HepG2 (cell line): ENCODE data around the gene RTRAF. TPM values are rescaled to one million over a fixed set of nuclear protein-coding genes. Genes with fewer than 3 reads are reported as not detected.

Experiments
- ATAC-seq: fragments of 200-7000 bp; cut with Tn5 transposase; 3 replicates; pipeline ENCODE4 v1.9.1; 2020; ENCODE audit warnings: mild to moderate bottlenecking, moderate library complexity
- BruUV-seq: library from RNA; stranded (reverse); fragments of 400-500 nt; replicated peaks from 2 replicates; lab custom pipeline; 2021; lab: Mats Ljungman, UMichigan
- CTCF ChIA-PET: fragments of 300-600 bp; formaldehyde crosslinking; extraction: SDS; loops from one replicate; lab custom pipeline; 2021; ENCODE audit warnings: low total read pairs, inconsistent platforms, low intra/inter-chr PET ratio; lab: Yijun Ruan, JAX
- POLR2A ChIA-PET: fragments of 350-600 bp; sonication (Branson Sonifier 250); formaldehyde crosslinking; loops from one replicate; lab custom pipeline; 2020; ENCODE audit warnings: antibody characterized with exemption, inconsistent platforms; lab: Yijun Ruan, JAX
- DNase-seq: peaks from one replicate; pipeline ENCODE4 v3.0.0-alpha.2; 2015; ENCODE audit warnings: low spot score
- FAIRE-seq: peaks from 3 replicates; lab custom pipeline; 2011; peaks lifted over from hg19 to GRCh38; lab: Jason Lieb, UNC
- H2AFZ ChIP-seq: one replicate; pipeline ENCODE4 v1.6.1; 2011; ENCODE audit warnings: low read length, inconsistent platforms
- H3K27ac ChIP-seq: fragments of 300-600 bp; 3 replicates; pipeline ENCODE4 v1.8.0; 2011; ENCODE audit warnings: mixed run types, mild to moderate bottlenecking, mixed read lengths, low read length, inconsistent platforms; ENCODE audit not compliant: insufficient read depth; ENCODE audit errors: extremely low read length
- H3K27me3 ChIP-seq, 2 experiments: fragments of 200-600 bp in 1 of 2; 2 replicates in 1 of 2; 3 replicates in 1 of 2; pipeline versions ENCODE4 v1.6.0 to v1.8.0; 2011; ENCODE audit warnings: low read length in 2 of 2, mild to moderate bottlenecking in 2 of 2, moderate library complexity in 2 of 2, inconsistent platforms in 1 of 2; ENCODE audit not compliant: insufficient read depth in 2 of 2, control insufficient read depth in 1 of 2
- H3K36me3 ChIP-seq, 2 experiments: fragments of 200-600 bp in 1 of 2; replicated peaks in 1 of 2; 2 replicates in 1 of 2; 3 replicates in 1 of 2; pipeline versions ENCODE4 v1.5.1 to v1.8.0; 2011; ENCODE audit warnings: low read length in 2 of 2, inconsistent platforms in 1 of 2; ENCODE audit not compliant: insufficient read depth in 2 of 2, control insufficient read depth in 1 of 2
- H3K4me1 ChIP-seq: 2 replicates; pipeline ENCODE4 v1.5.1; 2012; ENCODE audit warnings: low read length, inconsistent platforms; ENCODE audit not compliant: insufficient read depth
- H3K4me2 ChIP-seq: 2 replicates; pipeline ENCODE4 v1.6.0; 2011; ENCODE audit warnings: low read depth, low read length, inconsistent platforms
- H3K4me3 ChIP-seq, 3 experiments: fragments of 200-600 bp in 1 of 3; sonication (generic), shearing (Covaris generic) in 1 of 3; replicated peaks in 1 of 3; 2 replicates each; pipeline ENCODE4 v1.5.1; 2011 to 2016; ENCODE audit warnings: low read length in 3 of 3, inconsistent platforms in 2 of 3, low read depth in 2 of 3, mild to moderate bottlenecking in 2 of 3, control low read depth in 1 of 3, mixed read lengths in 1 of 3; ENCODE audit not compliant: insufficient read depth in 1 of 3
- H3K79me2 ChIP-seq: one replicate; pipeline ENCODE4 v1.6.1; 2011; ENCODE audit warnings: low read length, inconsistent platforms; ENCODE audit not compliant: insufficient read depth
- H3K9ac ChIP-seq: 2 replicates; pipeline ENCODE4 v1.6.0; 2011; ENCODE audit warnings: mild to moderate bottlenecking, low read depth, low read length, inconsistent platforms; ENCODE audit not compliant: insufficient read depth
- H3K9me3 ChIP-seq: 2 replicates; pipeline ENCODE4 v1.5.1; 2012; ENCODE audit warnings: mild to moderate bottlenecking, low read length
- H4K20me1 ChIP-seq: 2 replicates; pipeline ENCODE4 v1.6.0; 2011; ENCODE audit warnings: inconsistent platforms, mild to moderate bottlenecking, low read length, moderate library complexity; ENCODE audit not compliant: insufficient read depth
- BRD4 ChIP-seq: sonication (generic); formaldehyde crosslinking; IDR thresholded peaks from 2 replicates; pipeline ENCODE4 v1.4.0; 2020; ENCODE audit warnings: missing genetic modification reagents
- CEBPZ ChIP-seq: IDR thresholded peaks from 2 replicates; pipeline ENCODE4 v1.6.1; 2012; ENCODE audit warnings: low read length, improper control_type of control experiment
- MYC ChIP-seq: sonication (generic); formaldehyde crosslinking; IDR thresholded peaks from 2 replicates; pipeline ENCODE4 v1.9.0; 2021; ENCODE audit warnings: missing genetic modification reagents, borderline replicate concordance
- NFIB ChIP-seq: sonication (generic); formaldehyde crosslinking; IDR thresholded peaks from 2 replicates; pipeline ENCODE4 v1.9.0; 2021; ENCODE audit warnings: missing genetic modification reagents, mild to moderate bottlenecking, borderline replicate concordance
- PHF21A ChIP-seq: sonication (generic); formaldehyde crosslinking; IDR thresholded peaks from 2 replicates; pipeline ENCODE4 v1.5.0; 2020; ENCODE audit warnings: mild to moderate bottlenecking, missing genetic modification reagents
- POLR2AphosphoS5 ChIP-seq: IDR thresholded peaks from 2 replicates; pipeline ENCODE4 v1.6.1; 2012; ENCODE audit warnings: low read depth, low read length
- SNAPC2 ChIP-seq: sonication (generic); formaldehyde crosslinking; IDR thresholded peaks from 2 replicates; pipeline ENCODE4 v1.8.1; 2022; ENCODE audit warnings: mild to moderate bottlenecking, missing genetic modification reagents
- TERF1 ChIP-seq: sonication (generic); formaldehyde crosslinking; IDR thresholded peaks from 2 replicates; pipeline ENCODE4 v1.8.0; 2022; ENCODE audit warnings: mild to moderate bottlenecking, missing genetic modification reagents, moderate library complexity
- ZHX2 ChIP-seq, 2 experiments: sonication (generic) in 1 of 2; formaldehyde crosslinking in 1 of 2; IDR thresholded peaks; 2 replicates each; pipeline versions ENCODE4 v1.6.1 to v1.9.0; 2014 to 2022; ENCODE audit warnings: antibody characterized with exemption in 1 of 2, borderline replicate concordance in 1 of 2, inconsistent platforms in 1 of 2, low read depth in 1 of 2, missing genetic modification reagents in 1 of 2
- ZNF367 ChIP-seq: sonication (generic); formaldehyde crosslinking; IDR thresholded peaks from 2 replicates; pipeline ENCODE4 v1.4.0; 2020; ENCODE audit warnings: missing genetic modification reagents, borderline replicate concordance
- ZNF563 ChIP-seq: sonication (generic); formaldehyde crosslinking; IDR thresholded peaks from 2 replicates; pipeline ENCODE4 v1.8.0; 2022; ENCODE audit warnings: mild to moderate bottlenecking, moderate library complexity, missing genetic modification reagents
- ZNF75D ChIP-seq: sonication (generic); formaldehyde crosslinking; IDR thresholded peaks from 2 replicates; pipeline ENCODE4 v1.8.1; 2023; ENCODE audit warnings: missing genetic modification reagents, mild to moderate bottlenecking, borderline replicate concordance
- WGBS: methylation state at CpG from one replicate; pipeline ENCODE4 v1.1.6; 2017; ENCODE audit warnings: low lambda C conversion rate; 5-methylcytosine and 5-hydroxymethylcytosine counted together
- in situ Hi-C: cut with HindIII; loops from 2 replicates; pipeline ENCODE4 v1.10.0; 2017; ENCODE audit warnings: low pct_unique_long_range_greater_than_20kb; ENCODE audit not compliant: extremely low pct_ligation_motif_present
- intact Hi-C: fragments of 100-400 bp; cut with micrococcal nuclease; formaldehyde crosslinking; loops from one replicate; pipeline ENCODE4 v1.10.0; 2022; ENCODE audit not compliant: unreplicated experiment
- polyA plus RNA-seq, 8 experiments: library from polyadenylated mRNA; depleted of rRNA in 3 of 8; stranded (reverse) in 7 of 8; unstranded in 1 of 8; fragments of >200 nt; fragmentation: Illumina TruSeq in 4 of 8; extraction: Trizol in 4 of 8; gene quantifications; 2 replicates each; pipeline versions ENCODE4 v1.2.1 to v1.2.3, GENCODE V29; 2011 to 2016; ENCODE audit warnings: low read depth in 4 of 8, missing spikeins in 1 of 8, mixed read lengths in 1 of 8; ENCODE audit not compliant: insufficient read depth in 1 of 8
- total RNA-seq, 5 experiments: library from RNA; depleted of rRNA; stranded (reverse); fragments of >200 nt; fragmentation: Illumina TruSeq; extraction: Trizol; gene quantifications; 2 replicates each; pipeline ENCODE4 v1.2.3, GENCODE V29; 2016; ENCODE audit warnings: low read depth in 1 of 5

Gene RTRAF
- total and polyA plus RNA-seq, 2 of the 13 experiments (the other 11 are each of a cell fraction or from before 2014, with no cell fraction given): 137 to 258 TPM

GRCh38 chr14:51939755-51940301, 49.5 kb upstream of the RTRAF start:
- FAIRE-seq (no peak), ATAC-seq (no peak), DNase-seq (no peak)
- in situ Hi-C loops (no loop called here), intact Hi-C loops (no loop called here)
- POLR2A ChIA-PET: no interaction called here
- Histone ChIP-seq H3K4me1 (no peaks in the 10 kb centered on the region), H3K4me2 (no peak overlapping the region), H3K27me3 (peaks cover 0 to 5% of the 10 kb centered on the region in 2 experiments; a peak in 1 of 5 replicates), H4K20me1 (no peaks in the 10 kb centered on the region), H3K9ac (no peak overlapping the region), H3K27ac (no peak overlapping the region), H3K4me3 (no peak overlapping the region), H3K36me3 (no peaks in the 10 kb centered on the region), H2AFZ (no peak overlapping the region), H3K9me3 (no peaks in the 10 kb centered on the region), H3K79me2 (no peaks in the 10 kb centered on the region)
- BruUV-seq: no TSS peak
- WGBS: 29% methylated on average over 10 of the region's 10 CpGs
- no peak for TF ChIP-seq CEBPZ
- TF ChIP-seq ZNF563 (CRISPR knock-in tag): no peak
- no peak for TF ChIP-seq ZNF367 (CRISPR knock-in tag)
- TF ChIP-seq BRD4: no peak
- TF ChIP-seq NFIB (CRISPR knock-in tag): no peak
- no peak for TF ChIP-seq ZHX2 (IDR thresholded peaks at IDR 0.05; ENCODE audit: low read depth)
- TF ChIP-seq ZHX2 (CRISPR knock-in tag; IDR thresholded peaks at IDR 0.05; ENCODE audit: borderline replicate concordance): no peak
- TF ChIP-seq SNAPC2 (CRISPR knock-in tag): no peak
- no peak for TF ChIP-seq POLR2AphosphoS5
- no peak for TF ChIP-seq TERF1
- TF ChIP-seq MYC (CRISPR knock-in tag): no peak
- no peak for TF ChIP-seq PHF21A (CRISPR knock-in tag)
- TF ChIP-seq ZNF75D (CRISPR knock-in tag): no peak
- CTCF ChIA-PET: no interaction called here
